Keratinocyte (primary cell): ENCODE measurements around the gene RASAL2.

Experiments
- EZH2 ChIP-seq: IDR thresholded peaks from one replicate; pipeline ENCODE4 v1.6.1; 2012; ENCODE audit warnings: inconsistent platforms, mild to moderate bottlenecking, low read length, moderate library complexity
- TF ChIP-seq, protein P1 (sequence below), 3 experiments: IDR thresholded peaks in 1 of 3; conservative IDR thresholded peaks in 1 of 3; optimal IDR thresholded peaks in 1 of 3; 2 replicates in 2 of 3; 3 replicates in 1 of 3; pipeline versions ENCODE3 to v1.5.1; 2011; ENCODE audit warnings: low read length in 3 of 3, mild to moderate bottlenecking in 3 of 3, moderate library complexity in 2 of 3, control low read depth in 1 of 3, inconsistent platforms in 1 of 3; ENCODE audit not compliant: insufficient read depth in 2 of 3; ENCODE audit errors: extremely low read depth in 1 of 3

GRCh38 chr1:178371933-178372388 is 278.1 kb downstream of the RASAL2 start:
- TF ChIP-seq, protein P1, sequence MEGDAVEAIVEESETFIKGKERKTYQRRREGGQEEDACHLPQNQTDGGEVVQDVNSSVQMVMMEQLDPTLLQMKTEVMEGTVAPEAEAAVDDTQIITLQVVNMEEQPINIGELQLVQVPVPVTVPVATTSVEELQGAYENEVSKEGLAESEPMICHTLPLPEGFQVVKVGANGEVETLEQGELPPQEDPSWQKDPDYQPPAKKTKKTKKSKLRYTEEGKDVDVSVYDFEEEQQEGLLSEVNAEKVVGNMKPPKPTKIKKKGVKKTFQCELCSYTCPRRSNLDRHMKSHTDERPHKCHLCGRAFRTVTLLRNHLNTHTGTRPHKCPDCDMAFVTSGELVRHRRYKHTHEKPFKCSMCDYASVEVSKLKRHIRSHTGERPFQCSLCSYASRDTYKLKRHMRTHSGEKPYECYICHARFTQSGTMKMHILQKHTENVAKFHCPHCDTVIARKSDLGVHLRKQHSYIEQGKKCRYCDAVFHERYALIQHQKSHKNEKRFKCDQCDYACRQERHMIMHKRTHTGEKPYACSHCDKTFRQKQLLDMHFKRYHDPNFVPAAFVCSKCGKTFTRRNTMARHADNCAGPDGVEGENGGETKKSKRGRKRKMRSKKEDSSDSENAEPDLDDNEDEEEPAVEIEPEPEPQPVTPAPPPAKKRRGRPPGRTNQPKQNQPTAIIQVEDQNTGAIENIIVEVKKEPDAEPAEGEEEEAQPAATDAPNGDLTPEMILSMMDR (optimal IDR thresholded peaks at IDR 0.05 in 1 of 3, IDR thresholded peaks at IDR 0.05 in 1 of 3, conservative IDR thresholded peaks at IDR 0.05 in 1 of 3; ENCODE audit: extremely low read depth in 1 of 3, insufficient read depth in 2 of 3, low read length in 3 of 3), result no peak
- TF ChIP-seq EZH2, result no peak
